PC-3 (cell line): ENCODE measurements around the gene ENPP3.

ENCODE experiments used
- EZH2 ChIP-seq: fragments of 300-600 bp; sonication (generic); IDR thresholded peaks from one replicate; pipeline ENCODE4 v1.6.1; 2017; ENCODE audit warnings: antibody characterized with exemption, mild to moderate bottlenecking, low read length; ENCODE audit not compliant: unreplicated experiment
- TF ChIP-seq, protein P1 (sequence below): fragments of 300-600 bp; sonication (generic); conservative IDR thresholded peaks from 2 replicates; pipeline ENCODE4 v1.5.1; 2017; ENCODE audit warnings: antibody characterized with exemption, low read depth, mild to moderate bottlenecking, low read length

DNA sequence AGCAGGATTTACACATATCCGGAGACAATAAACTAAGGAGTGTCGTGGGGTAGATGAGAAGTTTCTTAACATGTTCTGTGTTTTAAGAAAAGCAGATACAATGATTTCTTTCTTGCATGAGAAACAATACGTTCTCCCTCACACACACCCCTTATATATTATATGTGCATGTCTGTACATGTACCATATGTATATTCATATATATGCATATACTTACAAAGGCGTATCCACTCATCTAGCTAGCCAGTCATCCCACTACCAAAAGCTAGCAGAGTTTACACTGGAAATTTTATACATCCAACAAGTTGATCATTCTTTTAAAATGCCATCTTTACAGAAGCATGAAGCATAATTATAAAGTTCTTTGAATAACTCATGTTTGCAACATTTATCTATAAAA, 49.2 kb upstream of the ENPP3 start:
- TF ChIP-seq, protein P1, sequence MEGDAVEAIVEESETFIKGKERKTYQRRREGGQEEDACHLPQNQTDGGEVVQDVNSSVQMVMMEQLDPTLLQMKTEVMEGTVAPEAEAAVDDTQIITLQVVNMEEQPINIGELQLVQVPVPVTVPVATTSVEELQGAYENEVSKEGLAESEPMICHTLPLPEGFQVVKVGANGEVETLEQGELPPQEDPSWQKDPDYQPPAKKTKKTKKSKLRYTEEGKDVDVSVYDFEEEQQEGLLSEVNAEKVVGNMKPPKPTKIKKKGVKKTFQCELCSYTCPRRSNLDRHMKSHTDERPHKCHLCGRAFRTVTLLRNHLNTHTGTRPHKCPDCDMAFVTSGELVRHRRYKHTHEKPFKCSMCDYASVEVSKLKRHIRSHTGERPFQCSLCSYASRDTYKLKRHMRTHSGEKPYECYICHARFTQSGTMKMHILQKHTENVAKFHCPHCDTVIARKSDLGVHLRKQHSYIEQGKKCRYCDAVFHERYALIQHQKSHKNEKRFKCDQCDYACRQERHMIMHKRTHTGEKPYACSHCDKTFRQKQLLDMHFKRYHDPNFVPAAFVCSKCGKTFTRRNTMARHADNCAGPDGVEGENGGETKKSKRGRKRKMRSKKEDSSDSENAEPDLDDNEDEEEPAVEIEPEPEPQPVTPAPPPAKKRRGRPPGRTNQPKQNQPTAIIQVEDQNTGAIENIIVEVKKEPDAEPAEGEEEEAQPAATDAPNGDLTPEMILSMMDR: no peak
- TF ChIP-seq EZH2: no peak
